PC-3 (cell line): ENCODE measurements around the gene CGRRF1. TPM values are rescaled to one million over a fixed set of nuclear protein-coding genes. Genes with fewer than 3 reads are reported as not detected.

Experiments
- ATAC-seq: fragments of 200-7000 bp; cut with Tn5 transposase; 2 replicates; pipeline ENCODE4 v1.9.1; 2020; ENCODE audit warnings: mild to moderate bottlenecking, moderate library complexity
- BruUV-seq: library from RNA; stranded (reverse); fragments of 400-500 nt; replicated peaks from 2 replicates; lab custom pipeline; 2021; lab: Mats Ljungman, UMichigan
- CTCF ChIA-PET: fragments of 300-600 bp; sonication (Branson Sonifier 250); formaldehyde crosslinking; loops from one replicate; lab custom pipeline; 2022; ENCODE audit warnings: antibody characterized with exemption; lab: Charles Lee
- POLR2A ChIA-PET: fragments of 300-600 bp; sonication (Branson Sonifier 250); formaldehyde crosslinking; loops from one replicate; lab custom pipeline; 2022; ENCODE audit warnings: antibody characterized with exemption; ENCODE audit not compliant: unreplicated experiment; lab: Charles Lee
- DNase-seq: peaks from one replicate; pipeline ENCODE4 v3.0.0-alpha.2; 2015
- H2AFZ ChIP-seq: fragments of 300-600 bp; sonication (generic); 2 replicates; pipeline ENCODE4 v1.6.0; 2016; ENCODE audit warnings: antibody characterized with exemption, low read length
- H3F3A ChIP-seq: fragments of 300-600 bp; sonication (generic); one replicate; pipeline ENCODE4 v1.6.0; 2017; ENCODE audit warnings: antibody characterized with exemption, low read length, control low read depth, mild to moderate bottlenecking; ENCODE audit not compliant: unreplicated experiment
- H3K27ac ChIP-seq: fragments of 300-600 bp; sonication (generic); 2 replicates; pipeline ENCODE4 v1.5.1; 2016; ENCODE audit warnings: mild to moderate bottlenecking, low read length
- H3K27me3 ChIP-seq: fragments of 300-600 bp; sonication (generic); 2 replicates; pipeline ENCODE4 v1.6.1; 2016; ENCODE audit warnings: low read length, mixed read lengths
- H3K36me3 ChIP-seq: fragments of 300-600 bp; sonication (generic); 2 replicates; pipeline ENCODE4 v1.6.1; 2016; ENCODE audit warnings: low read depth, mixed run types, low read length, mixed read lengths
- H3K4me1 ChIP-seq: fragments of 300-600 bp; sonication (generic); 2 replicates; pipeline ENCODE4 v1.5.1; 2016; ENCODE audit warnings: low read length; ENCODE audit not compliant: insufficient read depth
- H3K4me2 ChIP-seq: fragments of 300-600 bp; sonication (generic); 2 replicates; pipeline ENCODE4 v1.6.0; 2016; ENCODE audit warnings: low read length
- H3K4me3 ChIP-seq: fragments of 300-600 bp; sonication (generic); 2 replicates; pipeline ENCODE4 v1.5.1; 2016; ENCODE audit warnings: mild to moderate bottlenecking, low read length, mixed read lengths
- H3K79me2 ChIP-seq: fragments of 300-600 bp; sonication (generic); 2 replicates; pipeline ENCODE4 v1.6.1; 2017; ENCODE audit warnings: low read length, mixed read lengths
- H3K9ac ChIP-seq: fragments of 300-600 bp; sonication (generic); 2 replicates; pipeline ENCODE4 v1.6.0; 2016; ENCODE audit warnings: mild to moderate bottlenecking, low read length
- H3K9me2 ChIP-seq: fragments of 300-600 bp; sonication (generic); replicated peaks from 2 replicates; pipeline ENCODE4 v1.6.1; 2016; ENCODE audit warnings: mixed run types, low read length, mixed read lengths
- H3K9me3 ChIP-seq: fragments of 300-600 bp; sonication (generic); 2 replicates; pipeline ENCODE4 v1.6.1; 2016; ENCODE audit warnings: low read length, mixed read lengths
- H4K20me1 ChIP-seq: fragments of 300-600 bp; sonication (generic); 2 replicates; pipeline ENCODE4 v1.6.1; 2016; ENCODE audit warnings: low read length, mixed read lengths
- EZH2 ChIP-seq: fragments of 300-600 bp; sonication (generic); IDR thresholded peaks from one replicate; pipeline ENCODE4 v1.6.1; 2017; ENCODE audit warnings: antibody characterized with exemption, mild to moderate bottlenecking, low read length; ENCODE audit not compliant: unreplicated experiment
- EZH2phosphoT487 ChIP-seq: fragments of 300-600 bp; sonication (generic); IDR thresholded peaks from 2 replicates; pipeline ENCODE4 v1.6.1; 2018; ENCODE audit warnings: mild to moderate bottlenecking, antibody characterized with exemption, low read length, borderline replicate concordance
- intact Hi-C: fragments of 100-400 bp; cut with micrococcal nuclease; formaldehyde crosslinking; loops from 2 replicates; pipeline ENCODE4 v1.9.0; 2023
- total RNA-seq: library from RNA; depleted of rRNA; stranded (reverse); fragments of >200 nt; gene quantifications from 2 replicates; pipeline ENCODE4 v1.2.3, GENCODE V29; 2014
- TF ChIP-seq, protein P1 (sequence below): fragments of 300-600 bp; sonication (generic); conservative IDR thresholded peaks from 2 replicates; pipeline ENCODE4 v1.5.1; 2017; ENCODE audit warnings: antibody characterized with exemption, low read depth, mild to moderate bottlenecking, low read length

CGRRF1 gene
- total RNA-seq, 1 experiment from 2014 or later = 31.3 TPM

DNA sequence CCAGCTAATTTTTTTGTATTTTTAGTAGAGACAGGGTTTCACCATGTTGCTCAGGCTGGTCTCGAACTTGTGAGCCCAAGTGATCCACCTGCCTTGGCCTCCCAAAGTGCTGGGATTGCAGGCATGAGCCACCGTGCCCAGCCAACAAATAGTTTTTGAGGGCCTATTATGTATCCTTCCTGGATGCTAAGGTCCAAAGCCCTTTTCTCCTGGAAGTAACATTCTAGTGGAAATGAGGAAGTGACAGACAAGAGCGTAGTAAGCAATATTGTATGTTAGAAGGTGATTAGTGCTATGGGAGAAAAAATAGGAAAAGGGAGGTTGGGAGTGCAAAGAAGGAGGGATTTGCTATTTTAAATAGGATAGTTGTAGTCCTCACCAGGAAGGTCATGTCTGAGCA, 9.0 kb upstream of the CGRRF1 start:
- ATAC-seq (no peak), DNase-seq (no peak)
- POLR2A ChIA-PET = no interaction called here
- H3K36me3 ChIP-seq = no peaks in the 10 kb centered on the region
- H3K9me2 ChIP-seq = no peaks in the 10 kb centered on the region
- 0 out of 2 replicates have a peak, but pooled peaks cover 4% of the 10 kb centered on the region for H3K4me1 ChIP-seq
- H3K27me3 ChIP-seq = no peaks in the 10 kb centered on the region
- H4K20me1 ChIP-seq = no peaks in the 10 kb centered on the region
- CTCF ChIA-PET = no interaction called here
- H3K79me2 ChIP-seq = no peaks in the 10 kb centered on the region
- no TSS peak for BruUV-seq
- H3F3A ChIP-seq = no peaks in the 10 kb centered on the region
- H3K4me2 ChIP-seq = no peak overlapping the region
- no peak overlapping the region for H2AFZ ChIP-seq
- H3K9ac ChIP-seq = no peak overlapping the region
- TF ChIP-seq, protein P1, sequence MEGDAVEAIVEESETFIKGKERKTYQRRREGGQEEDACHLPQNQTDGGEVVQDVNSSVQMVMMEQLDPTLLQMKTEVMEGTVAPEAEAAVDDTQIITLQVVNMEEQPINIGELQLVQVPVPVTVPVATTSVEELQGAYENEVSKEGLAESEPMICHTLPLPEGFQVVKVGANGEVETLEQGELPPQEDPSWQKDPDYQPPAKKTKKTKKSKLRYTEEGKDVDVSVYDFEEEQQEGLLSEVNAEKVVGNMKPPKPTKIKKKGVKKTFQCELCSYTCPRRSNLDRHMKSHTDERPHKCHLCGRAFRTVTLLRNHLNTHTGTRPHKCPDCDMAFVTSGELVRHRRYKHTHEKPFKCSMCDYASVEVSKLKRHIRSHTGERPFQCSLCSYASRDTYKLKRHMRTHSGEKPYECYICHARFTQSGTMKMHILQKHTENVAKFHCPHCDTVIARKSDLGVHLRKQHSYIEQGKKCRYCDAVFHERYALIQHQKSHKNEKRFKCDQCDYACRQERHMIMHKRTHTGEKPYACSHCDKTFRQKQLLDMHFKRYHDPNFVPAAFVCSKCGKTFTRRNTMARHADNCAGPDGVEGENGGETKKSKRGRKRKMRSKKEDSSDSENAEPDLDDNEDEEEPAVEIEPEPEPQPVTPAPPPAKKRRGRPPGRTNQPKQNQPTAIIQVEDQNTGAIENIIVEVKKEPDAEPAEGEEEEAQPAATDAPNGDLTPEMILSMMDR = no peak
- no peak for TF ChIP-seq EZH2phosphoT487
- no peak for TF ChIP-seq EZH2
- no peak overlapping the region for H3K27ac ChIP-seq
- no peaks in the 10 kb centered on the region for H3K9me3 ChIP-seq
- intact Hi-C loops = loop anchor here (10.0 kb wide), 1 partner anchor 484 kb away; no protein-coding TSS in a partner anchor
- no peak overlapping the region for H3K4me3 ChIP-seq

DNA sequence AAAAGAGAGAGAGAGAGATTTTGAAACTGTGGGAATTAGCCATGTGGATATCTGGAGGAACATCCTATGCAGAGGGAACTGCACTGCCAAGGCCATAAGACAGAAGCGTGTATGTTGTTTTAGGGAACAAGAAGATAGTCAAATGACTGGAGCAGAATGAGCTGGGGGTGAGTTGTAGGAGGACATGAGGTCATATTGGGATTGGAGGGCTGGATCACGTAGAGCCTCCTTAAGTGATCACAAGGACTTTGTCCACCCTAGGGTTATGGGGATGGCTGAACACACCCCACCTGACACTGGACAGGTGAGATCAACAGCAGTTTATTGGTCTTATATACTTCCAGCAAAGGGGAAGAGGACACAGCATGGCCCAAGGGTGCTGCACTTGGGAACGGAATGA, 8.2 kb upstream of the CGRRF1 start:
- ChIA-PET CTCF (no interaction called here), POLR2A (no interaction called here)
- DNase-seq (no peak), ATAC-seq (no peak)
- H3F3A ChIP-seq = no peaks in the 10 kb centered on the region
- 0 out of 2 replicates have a peak, but pooled peaks cover 4% of the 10 kb centered on the region for H3K4me1 ChIP-seq
- no peaks in the 10 kb centered on the region for H3K9me2 ChIP-seq
- no peaks in the 10 kb centered on the region for H3K36me3 ChIP-seq
- intact Hi-C loops = loop anchor here (10.0 kb wide), 1 partner anchor 483 kb away; no protein-coding TSS in a partner anchor
- BruUV-seq = no TSS peak
- no peaks in the 10 kb centered on the region for H4K20me1 ChIP-seq
- H3K9me3 ChIP-seq = no peaks in the 10 kb centered on the region
- no peaks in the 10 kb centered on the region for H3K79me2 ChIP-seq
- no peak overlapping the region for H3K4me3 ChIP-seq
- TF ChIP-seq, protein P1 = no peak
- no peak for TF ChIP-seq EZH2
- TF ChIP-seq EZH2phosphoT487 = no peak
- H2AFZ ChIP-seq = no peak overlapping the region
- H3K27ac ChIP-seq = no peak overlapping the region
- H3K9ac ChIP-seq = no peak overlapping the region
- no peak overlapping the region for H3K4me2 ChIP-seq
- no peaks in the 10 kb centered on the region for H3K27me3 ChIP-seq

DNA sequence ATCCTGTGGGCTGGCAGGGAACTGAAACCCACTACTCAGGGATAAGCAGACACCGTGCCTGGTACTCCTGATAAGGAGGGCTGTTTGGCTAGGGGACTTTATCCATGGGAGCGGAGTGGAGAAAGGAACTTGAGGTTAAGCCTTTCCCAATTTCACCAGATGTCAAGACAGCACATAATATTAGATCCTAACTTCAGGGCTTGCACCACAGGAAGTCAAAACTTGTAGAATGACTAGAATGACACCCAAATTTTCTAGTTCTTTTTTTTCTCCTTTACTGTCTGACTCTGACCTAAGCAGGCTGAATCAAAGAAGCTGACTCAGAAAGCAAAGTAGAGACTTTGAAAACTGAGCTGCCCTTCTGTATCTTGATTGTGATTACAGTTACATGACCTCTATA, 7.1 kb upstream of the CGRRF1 start:
- Histone ChIP-seq H3K4me1 (0 out of 2 replicates have a peak, but pooled peaks cover 4% of the 10 kb centered on the region), H3K4me3 (no peak overlapping the region), H3K27me3 (no peaks in the 10 kb centered on the region), H3K9me3 (no peaks in the 10 kb centered on the region), H3K36me3 (no peaks in the 10 kb centered on the region), H3K4me2 (no peak overlapping the region), H3F3A (no peaks in the 10 kb centered on the region), H3K9ac (no peak overlapping the region), H3K27ac (no peak overlapping the region), H3K79me2 (no peaks in the 10 kb centered on the region), H3K9me2 (no peaks in the 10 kb centered on the region), H4K20me1 (no peaks in the 10 kb centered on the region), H2AFZ (no peak overlapping the region)
- ChIA-PET POLR2A (interaction anchor here (0.5 kb wide), 1 partner anchor 1783 kb away, joined by 5 read pairs; no protein-coding TSS in a partner anchor), CTCF (interaction anchor here (0.5 to 1.2 kb wide), 2 partner anchors 8 to 10 kb away, joined by 3 read pairs; no protein-coding TSS in a partner anchor)
- DNase-seq = no peak
- BruUV-seq = no TSS peak
- no peak for ATAC-seq
- intact Hi-C loops = loop anchor here (1.0 to 10.0 kb wide), 3 partner anchors 272 to 482 kb away; no protein-coding TSS in a partner anchor
- TF ChIP-seq, protein P1 = no peak
- TF ChIP-seq EZH2 (no peak), EZH2phosphoT487 (no peak)
